AG10803 (cell line): ENCODE measurements around the gene TNS1.

Experiments used
- DNase-seq: peaks from one replicate; pipeline ENCODE4 v3.0.0; 2010; ENCODE audit warnings: low read depth
- H3K4me3 ChIP-seq: 2 replicates; pipeline ENCODE4 v1.5.1; 2011; ENCODE audit warnings: mild to moderate bottlenecking, low read length, control low read depth
- CTCF ChIP-seq: conservative IDR thresholded peaks from 2 replicates; pipeline ENCODE4 v1.5.1; 2011; ENCODE audit warnings: mild to moderate bottlenecking, low read length, control low read depth, inconsistent platforms

The TNS1 gene

GRCh38 chr2:218003281-218003944, 618 bp upstream of the TNS1 start:
- peak; percentile 82 for DNase-seq
- peak overlapping the region; percentile 83 for H3K4me3 ChIP-seq
- no peak for TF ChIP-seq CTCF

- DNase-seq: no peak
- peak overlapping the region; percentile 83 for H3K4me3 ChIP-seq
- TF ChIP-seq CTCF: no peak
These were observed 501 bp downstream of the TNS1 start for GRCh38 chr2:218002143-218002844.

- peak; percentile 50 for DNase-seq
- TF ChIP-seq CTCF: no peak
- H3K4me3 ChIP-seq: peak overlapping the region; percentile 83
These were observed 1.2 kb downstream of the TNS1 start for GRCh38 chr2:218001629-218002028.

GRCh38 chr2:218000136-218000535, 2.7 kb downstream of the TNS1 start:
- TF ChIP-seq CTCF: no peak
- peak overlapping the region; percentile 83 for H3K4me3 ChIP-seq
- peak; percentile 91 for DNase-seq

- TF ChIP-seq CTCF: no peak
- H3K4me3 ChIP-seq: peak overlapping the region; percentile 27
- DNase-seq: no peak
These were observed 3.2 kb downstream of the TNS1 start for GRCh38 chr2:217999595-217999959.

- peak; percentile 40 for DNase-seq
- H3K4me3 ChIP-seq: peak overlapping the region; percentile 27; the same call in 1 of the 2 replicates
- no peak for TF ChIP-seq CTCF
These were observed 3.7 kb downstream of the TNS1 start for GRCh38 chr2:217998926-217999594.

- DNase-seq: no peak
- TF ChIP-seq CTCF: no peak
- H3K4me3 ChIP-seq: peak overlapping the region; percentile 17; the same call in 1 of the 2 replicates
These were observed 5.3 kb downstream of the TNS1 start for GRCh38 chr2:217997510-217997909.
